Measurements from ENCODE around the gene ACHE. TPM values are rescaled to one million over a fixed set of nuclear protein-coding genes. Genes with fewer than 3 reads are reported as not detected.

The ACHE gene
- polyA plus RNA-seq, 3 donors: 5.0 to 5.9 (median 5.3) TPM

- DNase-seq: no peak
Measured at GRCh38 chr7:100899432-100899831, 3.7 kb upstream of the ACHE start.

- no peak for DNase-seq
Measured at GRCh38 chr7:100897772-100898454, 2.2 kb upstream of the ACHE start.

GRCh38 chr7:100896732-100897608 lies 1.3 kb upstream of the ACHE start:
- DNase-seq: no peak

GRCh38 chr7:100895956-100896731 lies 456 bp upstream of the ACHE start:
- DNase-seq: no peak

GRCh38 chr7:100894860-100895700 lies 608 bp downstream of the ACHE start:
- DNase-seq: no peak

- no peak for DNase-seq
Measured at GRCh38 chr7:100893910-100894721, 1.6 kb downstream of the ACHE start.

- DNase-seq: no peak
Measured at GRCh38 chr7:100893318-100893895, 2.3 kb downstream of the ACHE start.

GRCh38 chr7:100892364-100893317 lies 3.0 kb downstream of the ACHE start:
- no peak for DNase-seq

GRCh38 chr7:100891568-100892247 lies 4.0 kb downstream of the ACHE start:
- DNase-seq: no peak

- DNase-seq: no peak
Measured at GRCh38 chr7:100890653-100891567, 4.8 kb downstream of the ACHE start.

- no peak for DNase-seq
Measured at GRCh38 chr7:100888988-100889750, 6.5 kb downstream of the ACHE start, which contains the start of gene UFSP1. TSS of gene UFSP1 (minus strand) at chr7:100889715. CDS start at chr7:100889271, 444 bp downstream.

- no peak for DNase-seq
Measured at GRCh38 chr7:100888291-100888987, 7.2 kb downstream of the ACHE start.

- DNase-seq: no peak
Measured at GRCh38 chr7:100887516-100888290, 8.0 kb downstream of the ACHE start.

GRCh38 chr7:100886936-100887515 lies 8.7 kb downstream of the ACHE start:
- DNase-seq: no peak

Measured in renal pelvis (tissue), 4 donors.